Neutrophil (primary cell): ENCODE data around the gene TMPRSS7.

Experiments used
- H3K27ac ChIP-seq: fragments of 200-600 bp; sonication (generic); 2 replicates; pipeline ENCODE4 v1.5.1; 2016; ENCODE audit warnings: mild to moderate bottlenecking, moderate library complexity
- H3K27me3 ChIP-seq: fragments of 200-600 bp; sonication (generic); 2 replicates; pipeline ENCODE4 v1.6.0; 2016; ENCODE audit warnings: mild to moderate bottlenecking
- H3K36me3 ChIP-seq: fragments of 200-600 bp; sonication (generic); 2 replicates; pipeline ENCODE4 v1.5.1; 2017
- H3K4me1 ChIP-seq, 2 experiments: fragments of 200-600 bp in 1 of 2; sonication (generic) in 1 of 2; 1 replicate in 1 of 2; 2 replicates in 1 of 2; pipeline versions ENCODE4 v1.5.1 to v1.6.1; 2013 to 2016; ENCODE audit warnings: low read depth in 1 of 2, low read length in 1 of 2, mild to moderate bottlenecking in 1 of 2, moderate library complexity in 1 of 2; ENCODE audit not compliant: control insufficient read depth in 1 of 2, insufficient read depth in 1 of 2
- H3K4me3 ChIP-seq, 2 experiments: fragments of 200-600 bp in 1 of 2; sonication (generic) in 1 of 2; 1 replicate in 1 of 2; 2 replicates in 1 of 2; pipeline ENCODE4 v1.5.1; 2013 to 2016; ENCODE audit warnings: low read depth in 1 of 2, low read length in 1 of 2, mild to moderate bottlenecking in 1 of 2, moderate library complexity in 1 of 2
- H3K9me3 ChIP-seq: fragments of 200-600 bp; sonication (generic); 2 replicates; pipeline ENCODE4 v1.5.1; 2016
- CTCF ChIP-seq: fragments of 200-600 bp; sonication (generic); IDR thresholded peaks from 2 replicates; pipeline ENCODE4 v1.5.1; 2016; ENCODE audit warnings: antibody characterized with exemption

Gene TMPRSS7

DNA sequence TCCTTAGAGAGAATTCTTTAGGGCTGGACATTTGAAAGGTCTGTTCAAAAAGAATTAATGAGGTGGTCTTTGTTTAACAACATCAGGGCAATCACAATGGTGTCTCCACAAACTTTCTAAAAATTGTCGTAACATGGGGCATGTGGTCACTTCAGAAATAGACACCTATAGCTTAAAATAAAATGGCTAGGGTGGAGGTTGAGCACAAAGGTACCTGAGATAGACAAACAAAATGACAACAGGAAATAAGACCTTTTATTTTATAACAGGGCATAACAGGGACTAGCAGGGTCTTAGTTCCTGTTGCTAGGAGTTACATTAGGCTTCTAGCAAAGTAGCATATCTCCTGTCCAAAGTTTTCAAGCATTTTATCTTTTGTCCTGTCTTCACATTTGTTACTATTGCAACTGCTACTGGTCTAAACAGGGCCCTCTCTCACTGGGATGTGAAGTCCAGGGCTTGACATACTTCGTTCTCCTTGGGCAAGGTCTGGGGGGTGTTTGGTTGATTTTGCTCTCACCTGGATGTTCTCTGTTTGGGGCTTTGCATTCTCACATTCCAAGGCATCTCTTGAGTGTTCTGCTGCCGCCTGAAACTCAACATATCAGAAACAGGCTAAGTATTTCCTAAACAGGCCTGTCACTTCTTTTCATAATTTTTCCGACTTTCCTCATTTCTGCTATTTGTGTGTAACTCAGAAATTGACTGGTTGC lies 95.5 kb downstream of the TMPRSS7 start:
- no peak overlapping the region for H3K4me3 ChIP-seq
- peaks cover 7% of the 10 kb centered on the region for H3K36me3 ChIP-seq
- peak overlapping the region; percentile 41 for H3K27ac ChIP-seq
- no peaks in the 10 kb centered on the region for H3K27me3 ChIP-seq
- TF ChIP-seq CTCF = no peak
- H3K9me3 ChIP-seq = no peaks in the 10 kb centered on the region
- H3K4me1 ChIP-seq = peaks cover 23 to 57% of the 10 kb centered on the region in 2 experiments

- peaks cover 3% of the 10 kb centered on the region for H3K36me3 ChIP-seq
- no peaks in the 10 kb centered on the region for H3K9me3 ChIP-seq
- peaks cover 23 to 57% of the 10 kb centered on the region in 2 experiments for H3K4me1 ChIP-seq
- peak overlapping the region; percentile 41 for H3K27ac ChIP-seq
- TF ChIP-seq CTCF = no peak
- H3K27me3 ChIP-seq = no peaks in the 10 kb centered on the region
- H3K4me3 ChIP-seq = no peak overlapping the region
Measured at GRCh38 chr3:112130638-112130993, 96.1 kb downstream of the TMPRSS7 start.
